NCI-H2196 treated with DMSO at 0.1 percent for 48 hours (cell line): Measurements from ENCODE around the gene FAM47B.

Source experiments
- DNase-seq: peaks from one replicate; lab custom pipeline; 2025; ENCODE audit not compliant: unreplicated experiment; lab: John Stamatoyannopoulos, UW

The FAM47B gene

DNA sequence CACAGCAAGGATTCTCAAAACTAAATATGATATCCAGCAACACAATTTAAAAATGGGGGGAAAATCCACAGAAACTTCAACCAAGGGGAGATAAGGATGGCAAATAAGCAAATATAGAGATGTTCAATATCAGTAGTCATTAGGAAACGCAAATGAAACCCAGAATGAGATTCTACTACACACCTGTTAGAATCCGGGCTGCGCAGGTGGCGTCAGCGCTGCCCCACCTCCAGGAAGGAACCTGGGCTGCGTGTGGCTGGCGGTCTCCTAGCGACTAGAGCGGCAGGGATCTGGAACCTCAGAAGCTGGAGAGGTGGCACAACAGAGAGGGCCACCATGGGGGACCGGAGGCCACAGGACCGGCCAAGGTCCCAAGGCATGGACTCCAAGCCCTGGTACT lies at the start of gene FAM47B:
FAM47B (plus strand) TSS at position 301 of the 400 bp plus-strand sequence; CDS start at position 337, 36 bp downstream.
- no peak for DNase-seq

DNA sequence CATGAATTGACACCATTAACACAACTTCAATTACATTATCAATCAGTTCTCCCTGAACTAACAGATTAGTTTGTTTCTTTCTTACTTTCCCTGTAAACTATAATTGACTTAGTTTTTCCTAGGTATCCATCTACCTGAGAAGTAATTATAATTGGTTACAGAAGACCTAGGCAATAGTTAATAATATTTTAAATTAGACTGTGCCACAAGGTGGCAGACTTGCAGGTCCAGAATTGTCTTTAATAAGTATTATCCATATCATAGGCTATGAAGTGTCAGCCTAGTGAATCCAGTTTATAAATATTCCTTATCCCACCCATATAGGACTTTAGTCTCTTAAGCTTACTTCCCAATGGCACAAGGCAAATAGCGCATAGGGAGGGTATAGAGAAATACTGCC lies 48.9 kb upstream of the FAM47B start:
- no peak for DNase-seq

DNA sequence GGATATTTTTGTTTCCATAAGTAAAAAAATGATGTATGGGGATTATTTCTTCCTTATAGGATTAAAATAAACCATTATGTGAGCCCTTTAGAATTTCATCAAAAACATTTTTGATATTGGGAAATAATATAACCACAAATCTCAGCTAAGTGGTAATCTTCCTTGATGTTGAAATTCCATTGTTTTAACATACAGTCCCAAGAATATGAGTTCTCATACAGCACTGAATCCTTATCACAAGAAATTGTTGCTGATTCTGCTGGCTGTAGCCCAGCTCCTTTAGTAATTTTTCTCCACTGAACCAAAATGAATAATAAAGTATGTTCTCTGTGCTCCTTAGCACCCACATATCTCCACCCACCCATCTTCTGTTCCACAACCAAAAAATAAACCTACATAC lies 41.9 kb upstream of the FAM47B start:
- DNase-seq, result no peak

DNA sequence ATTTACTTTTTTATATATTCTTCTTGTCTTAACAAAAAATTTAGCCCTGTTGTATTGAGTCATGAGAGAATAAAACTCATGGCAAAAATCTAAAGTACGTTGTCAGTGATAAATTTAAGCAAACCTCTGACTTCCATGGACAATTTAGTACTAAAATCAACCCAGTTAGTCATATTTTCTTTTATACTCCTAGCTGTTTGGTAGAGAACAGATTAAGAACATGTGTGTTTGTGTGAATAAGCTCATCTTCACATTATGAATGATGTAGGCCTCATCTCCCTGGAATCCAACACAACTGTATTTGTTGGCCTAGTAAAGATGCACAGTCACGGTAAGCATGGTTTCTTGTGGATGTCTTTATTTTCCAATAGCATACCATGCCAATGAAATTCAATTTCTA lies 40.8 kb upstream of the FAM47B start:
- DNase-seq, result no peak

DNA sequence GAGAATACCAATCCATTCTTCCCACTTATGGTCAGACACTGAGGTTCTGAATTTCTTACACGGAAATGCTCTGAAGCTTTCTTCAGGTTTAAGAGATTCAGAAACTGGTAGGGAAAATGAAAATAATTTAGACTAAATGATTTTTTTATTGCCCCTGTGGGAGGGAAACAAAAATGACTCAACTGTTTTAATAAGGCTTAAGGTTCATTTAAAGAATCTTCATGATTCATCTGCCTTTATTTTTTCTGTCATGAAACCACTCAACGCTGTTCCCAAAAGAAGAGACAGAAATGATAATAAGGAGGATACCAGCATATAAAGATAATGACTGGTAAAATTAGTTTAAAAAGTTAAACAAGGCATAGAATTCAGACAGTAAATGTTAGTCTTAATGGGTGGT lies 39.3 kb upstream of the FAM47B start:
- no peak for DNase-seq

DNA sequence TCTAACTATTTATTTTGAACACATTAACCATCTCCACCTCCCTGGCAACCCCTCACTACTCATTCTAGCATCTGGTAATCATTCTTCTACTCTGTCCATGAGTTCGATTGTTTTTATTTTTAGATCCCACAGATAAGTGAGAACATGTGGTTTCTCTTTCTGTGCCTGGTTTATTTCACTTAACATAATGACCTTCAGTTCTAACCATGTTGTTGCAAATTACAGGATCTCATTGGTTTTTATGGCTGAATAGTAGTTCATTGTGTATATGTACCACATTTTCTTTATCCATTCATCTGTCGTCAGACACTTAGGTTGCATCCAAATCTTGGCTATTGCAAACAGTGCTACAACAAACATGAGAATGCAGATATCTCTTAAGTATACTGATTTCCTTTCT lies 33.4 kb upstream of the FAM47B start:
- DNase-seq, result no peak

DNA sequence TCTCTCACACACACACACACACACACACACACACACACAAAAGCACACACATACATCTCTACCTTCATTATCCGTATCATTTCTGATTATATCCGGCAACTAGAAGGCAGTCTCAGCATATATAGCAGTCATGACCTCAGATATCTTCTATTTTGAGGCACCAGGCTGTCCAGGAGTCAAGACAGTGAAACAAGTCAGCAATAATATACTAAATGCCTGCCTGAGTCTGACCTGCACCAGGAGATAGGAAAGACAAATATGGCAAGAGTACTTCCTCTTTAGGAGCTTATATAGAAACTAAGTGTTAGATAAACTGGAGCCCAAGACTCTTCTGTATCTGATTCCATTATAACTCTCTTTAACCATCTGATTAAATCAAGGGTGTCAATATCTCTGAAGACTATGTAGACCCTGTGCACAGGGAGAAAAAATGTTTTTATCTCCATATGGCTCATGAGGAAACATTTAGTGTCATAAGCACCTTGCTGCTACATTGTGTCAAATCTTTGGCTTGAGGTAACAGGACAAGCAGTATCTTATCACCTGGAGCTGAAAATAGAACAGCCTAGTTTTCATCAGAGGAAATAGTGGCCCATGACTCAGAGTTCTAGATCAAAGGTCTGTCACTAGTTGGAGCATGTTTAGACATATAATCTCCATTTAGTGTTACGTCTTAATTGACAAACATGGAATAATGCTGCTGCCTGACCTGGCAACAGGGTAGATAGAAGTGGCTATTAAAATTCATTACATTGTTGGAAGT lies 27.0 kb upstream of the FAM47B start:
- no peak for DNase-seq

DNA sequence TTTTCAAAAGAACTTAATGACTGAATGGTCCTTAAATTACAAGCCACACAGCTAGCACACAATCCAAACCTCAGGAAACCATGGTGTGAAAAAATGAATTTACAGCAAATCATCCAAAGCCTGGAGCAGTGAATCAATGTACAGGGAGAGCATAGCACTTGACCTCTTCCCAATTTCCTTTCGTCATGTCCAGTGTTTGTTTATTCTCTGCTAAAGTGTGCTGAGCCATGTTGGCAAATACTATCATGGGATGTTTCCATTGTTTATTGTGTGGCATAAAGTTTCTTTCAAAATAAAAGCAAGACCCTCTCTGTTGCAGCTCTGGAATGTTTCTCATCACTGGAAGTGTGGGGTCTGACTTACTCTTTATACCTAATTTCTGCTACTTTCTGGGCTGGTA lies 25.4 kb upstream of the FAM47B start:
- no peak for DNase-seq

DNA sequence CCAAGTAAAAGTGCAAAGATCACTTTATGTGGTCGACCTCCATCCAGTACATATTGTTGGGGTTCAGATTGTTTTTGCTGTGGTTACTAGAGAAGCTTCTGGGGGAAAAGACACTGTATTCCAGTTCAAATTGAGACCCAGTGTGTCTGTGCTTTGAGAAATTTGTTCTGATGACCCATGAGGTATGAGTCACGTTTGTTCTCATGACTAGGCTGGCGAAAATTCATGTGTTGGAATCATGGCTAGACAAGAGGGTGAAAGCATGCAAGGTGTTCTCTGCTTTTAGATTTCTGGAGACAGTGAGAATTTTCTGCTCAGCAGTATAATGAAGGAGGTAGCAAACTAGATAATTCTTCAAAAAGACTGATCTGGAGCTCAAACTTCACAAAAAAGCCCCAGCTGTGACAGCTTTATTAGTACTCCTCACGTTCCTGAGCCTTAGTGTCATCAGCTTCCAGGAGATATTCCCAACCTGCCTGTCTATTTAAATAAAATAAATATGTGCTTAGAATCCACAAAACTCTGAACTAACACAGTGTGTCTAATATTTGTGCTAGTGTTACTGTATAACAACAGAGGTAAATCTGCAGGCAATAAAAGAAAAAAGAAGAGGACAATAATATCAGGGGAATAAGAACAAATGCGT lies 24.4 kb upstream of the FAM47B start:
- DNase-seq, result no peak

DNA sequence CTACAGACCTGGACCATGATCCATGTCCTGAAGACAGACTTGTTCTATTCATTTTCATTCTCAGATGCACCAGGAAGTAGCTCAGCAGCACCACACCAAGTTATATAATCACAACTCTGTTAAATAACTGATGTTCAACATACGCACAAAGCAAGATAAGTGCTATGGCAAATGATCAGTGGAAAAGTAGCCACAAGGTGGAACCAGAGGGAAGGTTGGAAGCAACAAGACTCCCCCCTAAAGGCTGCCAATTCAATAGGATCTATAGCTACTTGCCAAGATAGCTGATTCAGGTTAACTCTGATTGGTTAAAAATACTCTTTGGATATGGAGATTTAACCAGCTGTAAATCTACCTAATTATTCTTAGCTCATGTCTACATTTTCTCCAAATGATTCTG lies 23.7 kb upstream of the FAM47B start:
- DNase-seq, result no peak

DNA sequence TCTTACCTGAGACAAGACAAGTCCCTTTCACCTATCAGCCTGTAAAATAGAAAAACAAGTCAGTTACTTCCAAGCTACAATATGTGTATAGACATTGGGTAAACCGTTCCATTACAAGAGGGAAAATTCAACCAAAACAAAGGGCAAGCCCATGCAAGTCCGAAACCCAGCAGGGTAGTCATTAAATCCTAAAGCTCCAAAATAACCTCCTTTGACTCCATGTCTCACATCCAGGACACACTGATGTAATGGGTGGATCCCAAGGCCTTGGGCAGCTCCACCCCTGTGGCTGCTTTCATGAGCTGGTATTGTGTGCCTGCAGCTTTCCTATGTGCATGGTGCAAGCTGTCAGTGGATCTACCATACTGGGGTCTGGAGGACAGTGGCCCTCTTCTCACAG lies 14.7 kb upstream of the FAM47B start:
- no peak for DNase-seq

DNA sequence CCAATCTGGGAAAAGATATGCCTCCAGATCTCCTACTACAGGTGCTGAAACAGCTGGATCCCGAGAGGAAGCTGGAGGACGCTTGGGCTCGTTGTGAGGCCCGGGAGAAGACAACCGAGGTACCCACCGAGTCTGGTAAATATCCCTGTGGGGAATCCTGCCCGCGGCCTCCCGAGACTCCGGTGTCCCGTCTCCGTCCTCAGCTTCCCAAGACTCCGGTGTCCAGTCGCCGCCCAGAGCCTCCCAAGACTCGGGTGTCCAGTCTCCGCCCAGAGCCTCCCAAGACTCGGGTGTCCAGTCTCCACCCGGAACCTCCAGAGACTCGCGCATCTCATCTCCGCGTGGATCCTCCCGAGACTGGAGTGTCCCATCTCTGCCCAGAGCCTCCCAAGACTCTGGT lies 639 bp downstream of the FAM47B start:
- DNase-seq, result no peak

DNA sequence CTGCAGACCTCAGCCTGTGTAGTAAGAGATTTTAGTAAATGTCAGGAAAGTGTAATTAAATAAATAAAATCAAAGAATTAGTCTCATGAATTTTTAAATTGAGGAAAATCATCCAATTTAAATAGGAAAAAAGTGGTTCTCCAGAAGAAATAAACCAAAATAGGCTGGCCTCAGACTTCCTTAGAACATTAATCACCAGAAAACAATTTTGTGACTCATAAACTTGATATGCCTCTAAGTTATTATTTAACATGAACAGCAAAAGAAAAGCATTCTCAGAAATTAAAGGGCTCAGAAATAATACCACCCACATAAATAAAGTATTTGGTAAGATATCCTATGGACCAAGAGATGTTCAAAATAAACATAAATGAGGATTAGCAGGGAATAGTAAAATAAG lies 14.3 kb downstream of the FAM47B start:
- no peak for DNase-seq

DNA sequence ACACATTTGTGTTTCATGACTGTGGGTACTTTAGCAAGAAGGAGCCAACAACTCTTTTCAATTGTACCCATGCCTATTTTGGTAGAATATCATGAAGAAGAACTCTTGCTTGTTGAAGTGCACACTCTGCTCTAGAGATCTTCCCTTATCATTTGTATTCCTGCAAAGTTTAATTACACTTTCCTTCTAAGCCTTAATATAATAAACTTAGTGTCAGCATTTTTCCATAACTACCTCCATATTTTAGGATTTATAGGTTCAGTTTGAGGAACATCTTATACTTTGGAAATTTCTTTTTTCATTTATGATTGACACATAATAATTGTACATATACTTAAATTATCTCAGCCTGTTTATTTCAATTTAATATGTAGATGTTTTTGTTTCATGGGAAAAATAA lies 19.1 kb downstream of the FAM47B start:
- DNase-seq, result no peak

DNA sequence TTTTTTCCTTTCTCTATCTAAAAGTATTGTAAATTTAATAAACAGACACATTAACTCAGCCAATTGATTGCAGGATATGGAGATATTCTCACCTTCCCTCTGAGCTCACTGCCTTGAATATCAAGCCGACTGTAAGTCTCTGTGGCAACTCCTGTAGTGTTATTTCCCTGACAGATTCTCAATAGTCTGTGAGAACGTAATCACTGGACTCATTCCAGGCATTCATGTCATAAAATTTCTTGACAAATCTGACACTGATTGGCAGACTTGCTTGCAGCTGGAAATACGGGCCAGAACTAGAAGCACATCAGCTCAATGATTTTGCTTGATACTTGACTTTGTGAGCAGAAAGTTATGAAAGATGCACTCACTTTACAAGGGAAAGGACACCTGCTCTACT lies 29.6 kb downstream of the FAM47B start:
- DNase-seq, result no peak

DNA sequence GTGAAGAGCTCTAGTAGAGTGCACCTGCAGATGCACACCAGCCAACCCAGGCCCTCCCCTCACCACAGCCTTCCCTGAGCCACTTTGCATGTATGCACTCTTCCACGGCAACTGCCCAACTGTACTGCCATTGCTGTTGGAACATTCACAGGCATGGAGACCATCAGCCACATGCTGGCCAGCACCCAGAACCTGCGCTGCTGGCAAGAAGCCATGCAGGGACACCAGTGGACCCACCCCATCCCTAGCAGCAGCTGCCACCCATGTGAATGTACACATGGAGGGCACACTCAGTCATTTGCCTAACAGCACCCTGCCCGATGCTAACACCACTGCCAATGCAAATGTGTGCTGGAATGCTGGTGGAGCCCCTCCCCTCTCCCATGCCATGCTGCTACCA lies 35.6 kb downstream of the FAM47B start:
- no peak for DNase-seq

DNA sequence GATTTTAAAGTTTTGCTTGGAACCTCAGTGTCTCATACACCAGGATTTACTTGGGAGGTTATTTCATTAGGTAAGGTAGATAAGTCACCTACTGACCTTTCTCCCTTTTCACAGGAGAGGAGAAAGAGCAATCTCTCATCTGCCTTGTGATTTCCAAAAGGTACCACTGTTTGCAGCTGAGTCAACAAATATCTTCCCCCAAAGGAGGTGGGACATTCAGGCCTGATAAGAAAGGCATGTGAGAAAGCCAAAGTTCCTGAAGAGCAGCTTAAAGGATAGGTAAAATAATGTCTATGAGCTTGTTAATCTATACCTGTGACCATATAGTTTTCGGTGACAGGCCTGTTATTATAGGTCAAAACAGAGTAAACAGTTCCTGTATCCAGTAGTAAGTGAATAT lies 45.0 kb downstream of the FAM47B start:
- no peak for DNase-seq
